H1 (cell line): ENCODE measurements around the gene PRRT1. TPM values are rescaled to one million over a fixed set of nuclear protein-coding genes. Genes with fewer than 3 reads are reported as not detected.
A peak's percentile ranks its signal among the peaks of the same experiment; 100 is the strongest.

ENCODE experiments used
- CTCF ChIA-PET: fragments of 300-600 bp; sonication (Branson Sonifier 250); formaldehyde crosslinking; loops from one replicate; lab custom pipeline; 2021; ENCODE audit not compliant: partially characterized antibody; lab: Charles Lee
- POLR2A ChIA-PET: fragments of 300-600 bp; sonication (Branson Sonifier 250); formaldehyde crosslinking; loops from one replicate; lab custom pipeline; 2021; ENCODE audit warnings: inconsistent platforms; ENCODE audit not compliant: partially characterized antibody; lab: Charles Lee
- DNase-seq, 2 experiments: peaks; one replicate each; pipeline versions ENCODE4 v3.0.0 to v3.0.0-alpha.2; 2010 to 2022; ENCODE audit warnings: low spot score in 2 of 2, low read depth in 1 of 2, mixed read lengths in 1 of 2
- FAIRE-seq: peaks from 2 replicates; lab custom pipeline; 2011; peaks lifted over from hg19 to GRCh38; lab: Jason Lieb, UNC
- H2AFZ ChIP-seq: 2 replicates; pipeline ENCODE4 v1.8.1; 2012; ENCODE audit warnings: low read length, inconsistent platforms
- H2AK5ac ChIP-seq: 2 replicates; pipeline ENCODE4 v1.6.1; 2013; ENCODE audit warnings: low read depth, low read length
- H2BK120ac ChIP-seq: replicated peaks from 2 replicates; pipeline ENCODE3; 2013; ENCODE audit warnings: low read depth, low read length, inconsistent platforms
- H2BK12ac ChIP-seq: 2 replicates; pipeline ENCODE4 v1.6.1; 2013; ENCODE audit warnings: low read depth, low read length
- H2BK15ac ChIP-seq: 2 replicates; pipeline ENCODE4 v1.6.1; 2013; ENCODE audit warnings: low read length
- H2BK20ac ChIP-seq: 2 replicates; pipeline ENCODE4 v1.6.1; 2013; ENCODE audit warnings: low read length
- H2BK5ac ChIP-seq: 2 replicates; pipeline ENCODE4 v1.6.1; 2013; ENCODE audit warnings: low read depth, low read length
- H3K14ac ChIP-seq: 2 replicates; pipeline ENCODE4 v1.6.1; 2013; ENCODE audit warnings: inconsistent platforms; ENCODE audit not compliant: insufficient read length
- H3K18ac ChIP-seq: 2 replicates; pipeline ENCODE4 v1.6.1; 2013; ENCODE audit warnings: low read length; ENCODE audit errors: extremely low read depth
- H3K23ac ChIP-seq: 2 replicates; pipeline ENCODE4 v1.6.1; 2013; ENCODE audit warnings: inconsistent platforms; ENCODE audit not compliant: insufficient read length
- H3K23me2 ChIP-seq: 2 replicates; pipeline ENCODE4 v1.6.1; 2013; ENCODE audit warnings: low read depth, low read length
- H3K27ac ChIP-seq: 2 replicates; pipeline ENCODE4 v1.6.1; 2011; ENCODE audit warnings: low read depth, low read length, inconsistent platforms
- H3K27me3 ChIP-seq, 4 experiments: replicated peaks in 1 of 4; 1 replicate in 1 of 4; 2 replicates in 3 of 4; pipeline versions ENCODE4 v1.6.1 to v1.8.1; 2011 to 2013; ENCODE audit warnings: low read length in 3 of 4, mild to moderate bottlenecking in 3 of 4, inconsistent platforms in 2 of 4, mixed read lengths in 2 of 4, moderate library complexity in 1 of 4; ENCODE audit not compliant: control insufficient read depth in 3 of 4, insufficient read depth in 3 of 4; ENCODE audit errors: extremely low read depth in 1 of 4
- H3K36me3 ChIP-seq, 4 experiments: 2 replicates each; pipeline versions ENCODE4 v1.6.1 to v1.8.1; 2011 to 2013; ENCODE audit warnings: mild to moderate bottlenecking in 4 of 4, low read length in 3 of 4, moderate library complexity in 2 of 4, control low read depth in 1 of 4, inconsistent platforms in 1 of 4; ENCODE audit not compliant: insufficient read depth in 4 of 4, control insufficient read depth in 2 of 4
- H3K4ac ChIP-seq: replicated peaks from 2 replicates; pipeline ENCODE3; 2013; ENCODE audit warnings: low read length, low read depth, mixed read lengths, inconsistent platforms; ENCODE audit not compliant: insufficient read length
- H3K4me1 ChIP-seq, 4 experiments: replicated peaks in 1 of 4; 1 replicate in 1 of 4; 2 replicates in 3 of 4; pipeline versions ENCODE4 v1.6.1 to v1.8.1; 2011 to 2013; ENCODE audit warnings: low read length in 3 of 4, inconsistent platforms in 2 of 4, mixed read lengths in 1 of 4; ENCODE audit not compliant: insufficient read depth in 4 of 4, control insufficient read depth in 3 of 4
- H3K4me2 ChIP-seq, 2 experiments: 2 replicates each; pipeline versions ENCODE4 v1.6.1 to v1.8.1; 2011 to 2013; ENCODE audit warnings: low read depth in 2 of 2, low read length in 2 of 2, control low read depth in 1 of 2, inconsistent platforms in 1 of 2, mild to moderate bottlenecking in 1 of 2; ENCODE audit not compliant: insufficient read depth in 1 of 2
- H3K4me3 ChIP-seq, 4 experiments: fragments of 200-600, 300-600 bp in 1 of 4; sonication (generic), shearing (Covaris generic), sonication (Bioruptor Twin) in 1 of 4; 2 replicates each; pipeline versions ENCODE4 v1.5.1 to v1.8.1; 2011 to 2016; ENCODE audit warnings: low read length in 4 of 4, low read depth in 3 of 4, control low read depth in 2 of 4, inconsistent platforms in 2 of 4, mild to moderate bottlenecking in 2 of 4, mixed read lengths in 1 of 4, moderate library complexity in 1 of 4; ENCODE audit not compliant: insufficient read depth in 2 of 4; ENCODE audit errors: extremely low read depth in 1 of 4
- H3K56ac ChIP-seq: replicated peaks from 2 replicates; pipeline ENCODE3; 2013; ENCODE audit warnings: low read depth, mild to moderate bottlenecking, mixed read lengths, low read length, inconsistent platforms; ENCODE audit not compliant: insufficient read length
- H3K79me1 ChIP-seq: 2 replicates; pipeline ENCODE4 v1.6.1; 2013; ENCODE audit warnings: low read depth, low read length, control low read depth
- H3K79me2 ChIP-seq, 2 experiments: 2 replicates each; pipeline versions ENCODE4 v1.6.1 to v1.8.1; 2012 to 2013; ENCODE audit warnings: low read length in 2 of 2, mild to moderate bottlenecking in 2 of 2, inconsistent platforms in 1 of 2; ENCODE audit not compliant: insufficient read depth in 2 of 2, control insufficient read depth in 1 of 2
- H3K9ac ChIP-seq, 4 experiments: replicated peaks in 1 of 4; 1 replicate in 1 of 4; 2 replicates in 3 of 4; pipeline versions ENCODE4 v1.6.1 to v1.8.1; 2011 to 2013; ENCODE audit warnings: low read depth in 3 of 4, low read length in 3 of 4, control low read depth in 2 of 4, mild to moderate bottlenecking in 2 of 4, moderate library complexity in 2 of 4, inconsistent platforms in 1 of 4; ENCODE audit errors: extremely low read depth in 1 of 4
- H3K9me3 ChIP-seq, 2 experiments: 2 replicates each; pipeline versions ENCODE4 v1.6.1 to v1.8.1; 2012 to 2013; ENCODE audit warnings: mild to moderate bottlenecking in 2 of 2, moderate library complexity in 2 of 2, control low read depth in 1 of 2, inconsistent platforms in 1 of 2, low read depth in 1 of 2, low read length in 1 of 2, mixed read lengths in 1 of 2; ENCODE audit not compliant: insufficient read depth in 2 of 2
- H4K20me1 ChIP-seq, 2 experiments: replicated peaks in 1 of 2; 2 replicates each; pipeline versions ENCODE3 to v1.8.1; 2011 to 2013; ENCODE audit warnings: inconsistent platforms in 2 of 2, low read length in 2 of 2, mild to moderate bottlenecking in 1 of 2; ENCODE audit not compliant: insufficient read depth in 2 of 2, control insufficient read depth in 1 of 2
- H4K5ac ChIP-seq: 2 replicates; pipeline ENCODE4 v1.6.1; 2013; ENCODE audit warnings: low read length, low read depth, mixed read lengths, inconsistent platforms; ENCODE audit not compliant: insufficient read length
- H4K8ac ChIP-seq: 2 replicates; pipeline ENCODE4 v1.8.0; 2013; ENCODE audit warnings: mild to moderate bottlenecking, moderate library complexity, low read length, inconsistent platforms; ENCODE audit not compliant: insufficient read depth; ENCODE audit errors: extremely low read depth
- H4K91ac ChIP-seq: replicated peaks from 2 replicates; pipeline ENCODE3; 2013; ENCODE audit warnings: low read length, mixed read lengths, inconsistent platforms; ENCODE audit not compliant: insufficient read length
- E2F6 ChIP-seq: IDR thresholded peaks from 2 replicates; pipeline ENCODE4 v1.6.1; 2012; ENCODE audit warnings: inconsistent platforms
- EGR1 ChIP-seq: IDR thresholded peaks from 2 replicates; pipeline ENCODE4 v1.6.1; 2011; ENCODE audit warnings: low read depth, low read length, borderline replicate concordance
- EZH2 ChIP-seq: fragments of 200-600 bp; sonication (generic); IDR thresholded peaks from 2 replicates; pipeline ENCODE4 v1.7.1; 2012; ENCODE audit warnings: low read depth, mild to moderate bottlenecking, moderate library complexity, low read length, inconsistent platforms; ENCODE audit not compliant: severe bottlenecking
- JUN ChIP-seq: IDR thresholded peaks from 2 replicates; pipeline ENCODE4 v1.6.1; 2011; ENCODE audit warnings: low read depth, mild to moderate bottlenecking, improper control_type of control experiment, low read length
- TAF7 ChIP-seq: optimal IDR thresholded peaks from 2 replicates; pipeline ENCODE3; 2011; ENCODE audit warnings: low read depth, mild to moderate bottlenecking, inconsistent platforms, low read length, moderate library complexity, borderline replicate concordance
- WGBS, 2 experiments: shearing (Covaris generic) in 1 of 2; methylation state at CpG; one replicate each; pipeline versions ENCODE4 v1.1.6 to v1.1.7; 2013 to 2015; ENCODE audit warnings: low lambda C conversion rate in 2 of 2, mixed read lengths in 2 of 2, inconsistent platforms in 1 of 2, low coverage in 1 of 2, missing lambda C conversion rate in 1 of 2; ENCODE audit not compliant: insufficient replicate concordance in 2 of 2, insufficient coverage in 1 of 2, insufficient read length in 1 of 2; ENCODE audit errors: extremely low coverage in 1 of 2, missing lambda C conversion rate in 1 of 2; 5-methylcytosine and 5-hydroxymethylcytosine counted together
- polyA plus RNA-seq, 7 experiments: library from polyadenylated mRNA; depleted of rRNA in 3 of 7; stranded (reverse) in 5 of 7; unstranded in 2 of 7; fragments of >200 nt in 5 of 7; fragments of 200-250 nt in 2 of 7; gene quantifications; 1 replicate in 5 of 7; 2 replicates in 1 of 7; 4 replicates in 1 of 7; pipeline versions ENCODE4 v1.2.1 to v1.2.3, GENCODE V29; 2011 to 2013; ENCODE audit warnings: missing spikeins in 2 of 7, mixed read lengths in 2 of 7
- total RNA-seq: library from RNA; stranded (reverse); fragmentation: NEBNext Ultra II Directional; extraction: Animal tissue kit (Norgen Biotek cat#: 25700); gene quantifications from 2 replicates; pipeline ENCODE4 v1.2.1, GENCODE V29; 2021

Gene PRRT1
- total and polyA plus RNA-seq, 2 of the 8 experiments (the other 6 are each of a cell fraction or from before 2014, with no cell fraction given) = 0.71 to 2.8 TPM

- Histone ChIP-seq H2AFZ (0 out of 2 replicates have a peak overlapping the region, but pooled peaks have one; percentile 2), H4K8ac (no peak overlapping the region), H3K14ac (no peak overlapping the region), H3K4me1 (peaks cover 9 to 24% (median 10%) of the 10 kb centered on the region in 4 experiments), H4K20me1 (no peaks in the 10 kb centered on the region), H4K5ac (no peak overlapping the region), H3K9ac (no peak overlapping the region), H2BK12ac (0 out of 2 replicates have a peak overlapping the region, but pooled peaks have one; percentile 0), H3K18ac (0 out of 2 replicates have a peak overlapping the region, but pooled peaks have one; percentile 0), H3K23me2 (peaks cover 6% of the 10 kb centered on the region; the same call in 1 of the 2 replicates), H2AK5ac (no peak overlapping the region), H3K9me3 (no peaks in the 10 kb centered on the region), H4K91ac (no peak overlapping the region), H2BK5ac (no peak overlapping the region), H3K79me2 (no peaks in the 10 kb centered on the region), H2BK15ac (no peak overlapping the region), H3K56ac (no peak overlapping the region), H3K4me2 (peak overlapping the region; percentile 18 to 27; a peak in 1 of 4 replicates), H3K36me3 (no peaks in the 10 kb centered on the region), H2BK20ac (no peak overlapping the region), H3K23ac (no peak overlapping the region), H3K4me3 (no peak overlapping the region), H3K27ac (no peak overlapping the region), H2BK120ac (no peak overlapping the region), H3K79me1 (no peaks in the 10 kb centered on the region), H3K27me3 (peaks cover 3 to 23% (median 22%) of the 10 kb centered on the region in 4 experiments), H3K4ac (no peak overlapping the region)
- ChIA-PET CTCF (interaction anchor here (1.6 to 1.9 kb wide), 2 partner anchors 28 to 31 kb away, joined by 3 to 5 read pairs; no protein-coding TSS in a partner anchor), POLR2A (interaction anchor here (1.0 to 9.2 kb wide), 6 partner anchors 8 to 31 kb away, joined by 3 to 70 read pairs (median 6); partner anchors contain the start of genes ATF6B and FKBPL)
- TF ChIP-seq TAF7 (no peak), JUN (no peak), EZH2 (no peak), EGR1 (no peak), E2F6 (no peak)
- DNase-seq (no peak), FAIRE-seq (no peak)
- WGBS, 2 experiments = 87% methylated on average over 1 of the region's 1 CpG; no CpG with 5 or more reads in 1 of the 2 experiments
These were observed 5.5 kb downstream of the PRRT1 start for GRCh38 chr6:32146287-32146686.
